Upper lobe of left lung (tissue), 4 donors: ENCODE measurements around the gene WFDC10A.

ENCODE experiments used
- CTCF ChIP-seq, 6 experiments: fragments of 450-650 bp in 4 of 6; fragments of 200-600 bp in 2 of 6; sonication (generic) in 2 of 6; IDR thresholded peaks; one replicate each; pipeline ENCODE4 v1.5.1; 2016 to 2019; ENCODE audit warnings: antibody characterized with exemption in 6 of 6
- POLR2A ChIP-seq, 4 donors: fragments of 450-650 bp; IDR thresholded peaks; one replicate each; pipeline ENCODE4 v1.5.1; 2016 to 2017; ENCODE audit warnings: antibody characterized with exemption in 4 of 4, mild to moderate bottlenecking in 2 of 4

- TF ChIP-seq CTCF (IDR thresholded peaks at IDR 0.05) (no peak), POLR2A (IDR thresholded peaks at IDR 0.05) (no peak)
These were observed 7.0 kb downstream of the WFDC10A start for GRCh38 chr20:45636513-45636912.
